Neural progenitor cell (in vitro differentiated cells): Measurements from ENCODE around the gene CPM.

ENCODE experiments used
- CTCF ChIP-seq: fragments of 200-600 bp; sonication (generic); IDR thresholded peaks from 2 replicates; pipeline ENCODE4 v1.5.1; 2017; ENCODE audit warnings: antibody characterized with exemption, mild to moderate bottlenecking
- EZH2 ChIP-seq: fragments of 200-600 bp; sonication (generic); IDR thresholded peaks from 2 replicates; pipeline ENCODE4 v1.6.1; 2017; ENCODE audit warnings: antibody characterized with exemption, mild to moderate bottlenecking, moderate library complexity

GRCh38 chr12:68815928-68816800 is 116.8 kb downstream of the CPM start:
- TF ChIP-seq CTCF = no peak
- no peak for TF ChIP-seq EZH2
